Tibial artery (tissue), 4 donors: ENCODE data around the gene IQGAP1.
"Not testable (repeated sequence)": the region's sequence is repeated elsewhere in the genome, so short reads cannot be mapped to it uniquely, and the experiment has no call there.

ENCODE experiments used
- DNase-seq, 2 donors: peaks; one replicate each; pipeline ENCODE4 v3.0.0-alpha.2; 2019
- H3K27ac ChIP-seq, 2 donors: fragments of 200-600 bp; sonication (generic) in 1 of 2; 1 replicate in 1 of 2; 2 replicates in 1 of 2; pipeline ENCODE4 v1.5.1; 2018 to 2019; ENCODE audit warnings: mild to moderate bottlenecking in 1 of 2
- H3K27me3 ChIP-seq, 2 donors: fragments of 200-600 bp; sonication (generic) in 1 of 2; one replicate each; pipeline versions ENCODE4 v1.5.1 to v1.6.0; 2016 to 2019
- H3K36me3 ChIP-seq, 3 donors: fragments of 200-600 bp; sonication (generic) in 2 of 3; one replicate each; pipeline ENCODE4 v1.5.1; 2016 to 2019; ENCODE audit warnings: mild to moderate bottlenecking in 2 of 3
- H3K4me1 ChIP-seq, 4 donors: fragments of 200-600 bp; sonication (generic) in 2 of 4; 1 replicate in 3 of 4; 2 replicates in 1 of 4; pipeline ENCODE4 v1.5.1; 2016 to 2019
- H3K4me3 ChIP-seq, 2 donors: fragments of 200-600 bp; sonication (generic) in 1 of 2; 1 replicate in 1 of 2; 2 replicates in 1 of 2; pipeline ENCODE4 v1.5.1; 2018 to 2019; ENCODE audit warnings: mild to moderate bottlenecking in 2 of 2
- H3K9me3 ChIP-seq, 3 donors: fragments of 200-600 bp; sonication (generic) in 1 of 3; one replicate each; pipeline ENCODE4 v1.5.1; 2016 to 2019
- intact Hi-C: fragments of 100-400 bp; cut with DNase I; formaldehyde crosslinking; loops from one replicate; pipeline ENCODE4 v1.15.0; 2023; ENCODE audit warnings: low total_unique reads
- TF ChIP-seq, protein P1 (sequence below), 2 experiments: fragments of 200-600 bp in 1 of 2; fragments of 450-650 bp in 1 of 2; IDR thresholded peaks; one replicate each; pipeline ENCODE4 v1.5.1; 2017 to 2019; ENCODE audit warnings: antibody characterized with exemption in 2 of 2, mild to moderate bottlenecking in 1 of 2, moderate library complexity in 1 of 2

The IQGAP1 gene

DNA sequence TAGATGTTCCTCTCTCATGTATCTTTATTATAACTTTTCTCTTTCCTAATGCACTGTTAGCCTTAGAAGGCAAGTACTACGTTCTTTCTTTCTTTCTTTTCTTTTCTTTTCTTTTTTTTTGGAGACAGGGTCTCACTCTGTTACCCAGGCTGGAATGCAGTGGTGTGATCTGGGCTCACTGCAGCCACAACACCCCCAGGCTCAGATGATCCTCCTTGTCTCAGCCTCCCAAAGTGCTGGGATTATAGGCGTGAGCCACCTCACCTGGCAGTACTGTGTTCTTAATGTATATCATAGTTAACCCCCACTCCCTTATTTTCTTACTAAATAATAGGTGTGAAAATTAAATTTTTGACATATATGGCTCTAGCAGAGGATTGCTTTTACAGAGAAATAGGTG is 23.1 kb downstream of the IQGAP1 start:
- TF ChIP-seq, protein P1, sequence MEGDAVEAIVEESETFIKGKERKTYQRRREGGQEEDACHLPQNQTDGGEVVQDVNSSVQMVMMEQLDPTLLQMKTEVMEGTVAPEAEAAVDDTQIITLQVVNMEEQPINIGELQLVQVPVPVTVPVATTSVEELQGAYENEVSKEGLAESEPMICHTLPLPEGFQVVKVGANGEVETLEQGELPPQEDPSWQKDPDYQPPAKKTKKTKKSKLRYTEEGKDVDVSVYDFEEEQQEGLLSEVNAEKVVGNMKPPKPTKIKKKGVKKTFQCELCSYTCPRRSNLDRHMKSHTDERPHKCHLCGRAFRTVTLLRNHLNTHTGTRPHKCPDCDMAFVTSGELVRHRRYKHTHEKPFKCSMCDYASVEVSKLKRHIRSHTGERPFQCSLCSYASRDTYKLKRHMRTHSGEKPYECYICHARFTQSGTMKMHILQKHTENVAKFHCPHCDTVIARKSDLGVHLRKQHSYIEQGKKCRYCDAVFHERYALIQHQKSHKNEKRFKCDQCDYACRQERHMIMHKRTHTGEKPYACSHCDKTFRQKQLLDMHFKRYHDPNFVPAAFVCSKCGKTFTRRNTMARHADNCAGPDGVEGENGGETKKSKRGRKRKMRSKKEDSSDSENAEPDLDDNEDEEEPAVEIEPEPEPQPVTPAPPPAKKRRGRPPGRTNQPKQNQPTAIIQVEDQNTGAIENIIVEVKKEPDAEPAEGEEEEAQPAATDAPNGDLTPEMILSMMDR (IDR thresholded peaks at IDR 0.05): no peak

DNA sequence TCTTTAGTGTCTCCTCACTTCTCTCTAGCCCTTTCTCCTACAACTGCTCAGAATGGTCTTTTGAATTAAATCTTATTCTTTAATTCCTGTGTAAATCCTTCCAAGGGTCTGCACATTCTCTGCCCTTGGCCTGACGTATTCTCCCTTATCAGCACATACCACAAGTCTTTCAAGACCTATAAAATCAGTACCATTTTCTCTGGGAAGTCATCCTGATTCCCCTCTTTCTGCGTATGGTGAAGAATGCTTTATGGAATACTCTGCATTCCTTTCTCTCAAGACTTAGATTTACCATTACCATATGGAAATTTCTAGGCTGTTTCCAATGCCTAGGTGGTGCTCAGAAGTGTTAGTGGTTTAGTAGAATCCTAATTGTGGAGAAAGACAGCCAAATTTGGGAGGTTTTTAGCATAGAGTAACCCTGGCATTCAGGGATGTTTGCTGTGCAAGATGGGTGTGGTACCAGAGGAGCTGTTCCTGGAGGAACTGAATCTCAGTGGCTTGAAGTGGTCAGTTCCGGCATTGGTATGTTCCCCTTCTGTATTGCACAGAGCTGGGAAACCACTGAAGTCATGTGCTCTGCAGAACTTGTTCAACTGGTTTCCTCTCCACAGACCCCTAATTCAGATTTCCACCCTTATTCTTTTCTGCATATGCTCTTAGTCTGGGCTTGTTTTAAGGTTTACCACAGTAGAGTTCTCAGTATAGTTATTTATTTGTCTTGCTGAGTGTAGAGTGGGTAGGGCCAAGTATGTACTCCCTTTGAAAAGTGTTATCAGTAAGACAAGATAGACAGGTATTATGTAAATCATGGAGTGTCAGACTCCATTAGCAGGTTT is 24.5 kb downstream of the IQGAP1 start:
- intact Hi-C loops: no loop called here
- DNase-seq: peak in 1 of 2 donors; percentile 67
- H3K4me3 ChIP-seq: no peak overlapping the region
- TF ChIP-seq, protein P1 (IDR thresholded peaks at IDR 0.05): no peak
- H3K9me3 ChIP-seq: no peaks in the 10 kb centered on the region
- no peaks in the 10 kb centered on the region for H3K27me3 ChIP-seq
- H3K36me3 ChIP-seq: no peaks in the 10 kb centered on the region
- H3K4me1 ChIP-seq: peaks cover 4 to 71% (median 45%) of the 10 kb centered on the region in 4 donors
- peak overlapping the region; percentile 54 to 68 for H3K27ac ChIP-seq

More for the DNA sequence above, 23.1 kb downstream of the IQGAP1 start:
- Histone ChIP-seq H3K27ac (peak overlapping the region; percentile 39 to 68), H3K4me1 (peaks cover 4 to 85% (median 50%) of the 10 kb centered on the region in 4 donors), H3K9me3 (no peaks in the 10 kb centered on the region), H3K27me3 (no peaks in the 10 kb centered on the region), H3K4me3 (no peak overlapping the region), H3K36me3 (no peaks in the 10 kb centered on the region)
- DNase-seq: no peak
- intact Hi-C loops: no loop called here

DNA sequence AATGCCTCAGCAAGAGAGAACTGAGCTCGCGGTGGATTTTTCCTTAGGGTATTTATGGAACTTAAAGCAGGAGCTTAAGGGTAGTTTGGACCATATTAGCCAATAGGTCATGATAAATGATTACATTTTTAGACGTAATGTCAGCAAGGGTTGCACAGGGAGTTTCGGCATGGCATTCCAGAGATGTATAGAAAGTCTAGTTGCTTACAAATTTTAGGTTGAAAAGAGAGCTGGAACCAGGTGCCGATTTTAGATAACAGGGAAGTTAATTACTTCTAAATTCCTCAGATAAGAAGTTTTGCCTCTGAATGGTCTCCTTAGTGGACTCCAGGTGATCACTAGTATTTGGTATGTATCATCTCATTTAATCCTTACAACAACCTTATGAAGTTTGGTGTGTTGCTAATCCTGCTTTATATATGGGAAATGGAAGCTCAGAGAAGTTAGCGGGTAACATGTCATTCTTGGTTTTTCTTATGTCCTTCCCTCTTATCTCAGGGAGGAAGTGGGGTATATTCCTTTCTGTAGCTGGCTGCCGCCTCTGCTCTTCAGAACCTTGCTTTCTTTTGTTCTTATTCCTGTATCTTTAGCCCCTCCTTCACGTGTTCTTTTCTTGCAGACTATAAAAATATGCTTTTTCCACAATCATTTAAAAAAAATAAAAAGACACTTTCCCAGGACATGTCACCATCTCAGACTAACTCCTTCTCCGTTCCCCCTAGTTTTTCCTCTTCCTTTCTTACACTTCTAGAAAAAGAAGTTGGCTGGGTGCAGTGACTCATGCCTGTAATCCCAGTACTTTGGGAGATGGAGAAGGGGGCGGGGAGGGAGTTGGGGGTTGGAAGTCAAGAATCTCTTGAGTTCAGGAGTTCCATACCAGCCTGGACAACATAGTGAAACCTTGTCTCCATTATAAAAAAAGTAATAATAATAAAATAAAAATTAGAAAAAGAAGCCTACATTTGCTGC is 25.7 kb downstream of the IQGAP1 start:
- peak overlapping the region; percentile 54 to 68 for H3K27ac ChIP-seq
- peaks cover 4 to 66% (median 37%) of the 10 kb centered on the region in 4 donors for H3K4me1 ChIP-seq
- intact Hi-C loops: no loop called here
- H3K27me3 ChIP-seq: no peaks in the 10 kb centered on the region
- no peaks in the 10 kb centered on the region for H3K36me3 ChIP-seq
- DNase-seq: no peak
- TF ChIP-seq, protein P1 (IDR thresholded peaks at IDR 0.05): no peak
- no peak overlapping the region for H3K4me3 ChIP-seq
- H3K9me3 ChIP-seq: no peaks in the 10 kb centered on the region

DNA sequence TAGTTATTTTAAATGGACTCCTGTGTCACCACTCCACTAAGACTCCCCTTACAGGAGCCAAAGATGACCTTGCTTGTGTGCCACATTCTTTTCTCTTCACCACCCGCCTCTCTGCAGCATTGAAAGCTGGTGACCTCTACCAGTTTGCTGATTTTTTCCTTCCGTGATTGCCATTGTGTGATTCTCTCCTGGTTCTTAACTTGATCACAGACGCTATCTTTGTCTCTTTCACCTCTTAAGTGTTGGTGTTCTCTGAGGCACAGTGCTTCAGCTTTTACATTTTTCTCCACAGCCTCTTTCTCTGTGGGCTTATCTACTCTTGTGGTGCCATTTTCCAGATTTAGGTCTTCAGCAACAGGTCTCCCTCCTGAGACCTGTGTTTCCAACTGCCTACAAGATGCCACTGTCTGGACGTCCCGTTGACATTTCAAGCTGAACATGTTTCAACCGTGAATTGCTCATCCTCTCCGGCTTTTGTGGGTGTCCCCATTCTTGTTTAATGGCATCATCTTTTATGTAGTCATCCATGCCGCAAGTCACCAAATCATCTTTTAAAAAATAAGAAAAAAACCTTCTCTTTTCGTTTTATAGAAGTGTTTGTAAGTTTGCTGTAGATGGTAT is 26.5 kb downstream of the IQGAP1 start:
- TF ChIP-seq, protein P1 (IDR thresholded peaks at IDR 0.05): no peak
- DNase-seq: no peak
- intact Hi-C loops: no loop called here
- Histone ChIP-seq H3K9me3 (no peaks in the 10 kb centered on the region), H3K4me3 (no peak overlapping the region), H3K36me3 (no peaks in the 10 kb centered on the region), H3K27me3 (no peaks in the 10 kb centered on the region), H3K4me1 (peaks cover 4 to 66% (median 41%) of the 10 kb centered on the region in 4 donors), H3K27ac (peak overlapping the region; percentile 54 to 68)

- intact Hi-C loops, H3K9me3 ChIP-seq, H3K4me3 ChIP-seq, H3K27me3 ChIP-seq, H3K36me3 ChIP-seq, DNase-seq: not testable (repeated sequence)
- peaks cover 4 to 79% (median 54%) of the 10 kb centered on the region in 4 donors for H3K4me1 ChIP-seq
- peak overlapping the region in 1 of 2 donors; percentile 68 for H3K27ac ChIP-seq
Observed at GRCh38 chr15:90416052-90416451, 28.0 kb downstream of the IQGAP1 start.
